CD8-positive, alpha-beta memory T cell (primary cell): Measurements from ENCODE around the gene IL21. TPM values are rescaled to one million over a fixed set of nuclear protein-coding genes. Genes with fewer than 3 reads are reported as not detected.

Experiments used
- polyA plus RNA-seq: library from polyadenylated mRNA; unstranded; fragments of 300-500 nt; fragmentation: Illumina TruSeq; gene quantifications from one replicate; pipeline ENCODE4 v1.2.3, GENCODE V29; 2021
- total RNA-seq, 2 experiments: library from RNA; stranded (reverse); gene quantifications; one replicate each; pipeline ENCODE4 v1.2.3, GENCODE V29; 2021

The IL21 gene
- total and polyA plus RNA-seq, 3 experiments from 2014 or later = 3.1 to 3.5 TPM; not detected in 1

Other genes starting within 250 kb of the IL21 start
- gene ADAD1, start 242.1 kb downstream of the IL21 start, total RNA-seq = not detected
- not detected for gene ADAD1, start 242.1 kb downstream of the IL21 start, polyA plus RNA-seq
- gene IL2, start 164.3 kb downstream of the IL21 start, total RNA-seq = 100 to 1,000 TPM; 173 to 179 TPM
- gene IL2, start 164.3 kb downstream of the IL21 start, polyA plus RNA-seq = 0.46 TPM
- 1 to 10 TPM; 1.7 to 2.1 TPM for gene BBS12, start 111.6 kb upstream of the IL21 start, total RNA-seq
- 1.8 TPM for gene BBS12, start 111.6 kb upstream of the IL21 start, polyA plus RNA-seq
- gene FGF2, start 205.8 kb upstream of the IL21 start, total RNA-seq = 1 to 10 TPM; 1.5 to 1.7 TPM
- gene FGF2, start 205.8 kb upstream of the IL21 start, polyA plus RNA-seq = not detected